GM19438 (cell line): ENCODE results near the gene ACHE.

Experiments used
- ATAC-seq: cut with Tn5 transposase; IDR thresholded peaks from one replicate; pipeline ENCODE4 v1.9.1; 2021; ENCODE audit warnings: low read depth; ENCODE audit not compliant: unreplicated experiment

Gene ACHE

GRCh38 chr7:100886142-100886935, 9.3 kb downstream of the ACHE start:
- ATAC-seq, result no peak

- no peak for ATAC-seq
These were observed 10.1 kb downstream of the ACHE start for GRCh38 chr7:100885440-100886141.

- no peak for ATAC-seq
These were observed 10.8 kb downstream of the ACHE start for GRCh38 chr7:100884736-100885439.

GRCh38 chr7:100882785-100883526, 12.7 kb downstream of the ACHE start:
- ATAC-seq, result no peak

- no peak for ATAC-seq
These were observed 13.5 kb downstream of the ACHE start for GRCh38 chr7:100882201-100882600.

GRCh38 chr7:100881136-100881535, 14.6 kb downstream of the ACHE start:
- ATAC-seq, result no peak

GRCh38 chr7:100880645-100881044, 15.0 kb downstream of the ACHE start:
- no peak for ATAC-seq

GRCh38 chr7:100879685-100880261, 15.9 kb downstream of the ACHE start:
- no peak for ATAC-seq

- no peak for ATAC-seq
These were observed 17.0 kb downstream of the ACHE start for GRCh38 chr7:100878685-100879084.

GRCh38 chr7:100878013-100878412, 17.7 kb downstream of the ACHE start:
- ATAC-seq, result no peak

GRCh38 chr7:100875356-100875751, 20.3 kb downstream of the ACHE start:
- ATAC-seq, result peak; percentile 30

GRCh38 chr7:100874577-100875355, 20.9 kb downstream of the ACHE start, which contains the start of gene SRRT:
Gene SRRT, plus strand, starts transcription at chr7:100875103. Its CDS starts 488 bp downstream, at chr7:100875591.
- peak; percentile 86 for ATAC-seq

GRCh38 chr7:100874300-100874576, 21.4 kb downstream of the ACHE start:
- ATAC-seq, result no peak

GRCh38 chr7:100873599-100874299, 21.9 kb downstream of the ACHE start:
- no peak for ATAC-seq

- ATAC-seq, result no peak
These were observed 27.8 kb downstream of the ACHE start for GRCh38 chr7:100867776-100868485.

GRCh38 chr7:100867040-100867775, 28.5 kb downstream of the ACHE start, which contains the start of gene TRIP6:
Gene TRIP6, plus strand, starts transcription at chr7:100867387. Its CDS starts 111 bp downstream, at chr7:100867498.
- ATAC-seq, result no peak

- ATAC-seq, result no peak
These were observed 29.0 kb downstream of the ACHE start for GRCh38 chr7:100866729-100867039.
